Fibroblast of mammary gland (primary cell): ENCODE results near the gene IL2RG.

ENCODE experiments used
- DNase-seq: peaks from one replicate; pipeline ENCODE4 v3.0.0-alpha.2; 2010; ENCODE audit warnings: low read depth
- H3K4me3 ChIP-seq: 2 replicates; pipeline ENCODE4 v1.5.1; 2011; ENCODE audit warnings: low read depth, mild to moderate bottlenecking, low read length, moderate library complexity; ENCODE audit not compliant: control insufficient read depth
- TF ChIP-seq, protein P1 (sequence below): conservative IDR thresholded peaks from 2 replicates; pipeline ENCODE4 v1.5.1; 2011; ENCODE audit warnings: low read depth, low read length, inconsistent platforms; ENCODE audit not compliant: control insufficient read depth, insufficient read depth

The IL2RG gene

DNA sequence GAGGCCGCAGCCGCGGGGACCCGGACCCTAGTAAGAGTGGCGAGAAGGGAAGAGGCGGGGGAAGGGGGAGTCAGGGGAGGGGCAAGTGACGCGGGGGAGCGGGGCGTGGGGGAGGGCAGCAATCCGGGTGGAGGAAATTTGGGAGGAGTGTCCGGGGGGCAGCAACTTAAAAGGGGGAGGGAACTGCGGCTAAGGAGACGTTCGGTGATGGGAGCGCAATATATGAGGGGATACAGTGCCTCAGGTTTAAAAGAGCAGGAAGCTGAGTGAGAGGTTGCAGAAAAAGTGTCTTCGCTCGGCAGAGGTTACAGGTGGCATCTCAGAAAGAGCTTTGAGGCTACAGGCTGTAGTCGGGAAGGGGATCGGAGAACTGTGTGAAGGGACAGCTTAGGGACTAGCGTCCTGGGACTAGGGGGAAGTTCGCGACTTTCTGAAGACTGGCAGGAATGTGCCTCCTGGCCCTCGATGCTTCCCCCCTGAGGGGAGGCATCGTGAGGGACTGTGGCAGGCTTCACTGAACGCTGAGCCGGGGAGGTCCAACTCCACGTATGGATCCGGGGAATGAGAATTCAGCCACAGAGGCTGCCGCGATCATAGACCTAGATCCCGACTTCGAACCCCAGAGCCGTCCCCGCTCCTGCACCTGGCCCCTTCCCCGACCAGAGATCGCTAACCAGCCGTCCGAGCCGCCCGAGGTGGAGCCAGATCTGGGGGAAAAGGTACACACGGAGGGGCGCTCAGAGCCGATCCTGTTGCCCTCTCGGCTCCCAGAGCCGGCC is 15.2 kb downstream of the IL2RG start:
- DNase-seq, result peak; percentile 28
- peak overlapping the region; percentile 67 for H3K4me3 ChIP-seq
- TF ChIP-seq, protein P1, sequence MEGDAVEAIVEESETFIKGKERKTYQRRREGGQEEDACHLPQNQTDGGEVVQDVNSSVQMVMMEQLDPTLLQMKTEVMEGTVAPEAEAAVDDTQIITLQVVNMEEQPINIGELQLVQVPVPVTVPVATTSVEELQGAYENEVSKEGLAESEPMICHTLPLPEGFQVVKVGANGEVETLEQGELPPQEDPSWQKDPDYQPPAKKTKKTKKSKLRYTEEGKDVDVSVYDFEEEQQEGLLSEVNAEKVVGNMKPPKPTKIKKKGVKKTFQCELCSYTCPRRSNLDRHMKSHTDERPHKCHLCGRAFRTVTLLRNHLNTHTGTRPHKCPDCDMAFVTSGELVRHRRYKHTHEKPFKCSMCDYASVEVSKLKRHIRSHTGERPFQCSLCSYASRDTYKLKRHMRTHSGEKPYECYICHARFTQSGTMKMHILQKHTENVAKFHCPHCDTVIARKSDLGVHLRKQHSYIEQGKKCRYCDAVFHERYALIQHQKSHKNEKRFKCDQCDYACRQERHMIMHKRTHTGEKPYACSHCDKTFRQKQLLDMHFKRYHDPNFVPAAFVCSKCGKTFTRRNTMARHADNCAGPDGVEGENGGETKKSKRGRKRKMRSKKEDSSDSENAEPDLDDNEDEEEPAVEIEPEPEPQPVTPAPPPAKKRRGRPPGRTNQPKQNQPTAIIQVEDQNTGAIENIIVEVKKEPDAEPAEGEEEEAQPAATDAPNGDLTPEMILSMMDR, result no peak

DNA sequence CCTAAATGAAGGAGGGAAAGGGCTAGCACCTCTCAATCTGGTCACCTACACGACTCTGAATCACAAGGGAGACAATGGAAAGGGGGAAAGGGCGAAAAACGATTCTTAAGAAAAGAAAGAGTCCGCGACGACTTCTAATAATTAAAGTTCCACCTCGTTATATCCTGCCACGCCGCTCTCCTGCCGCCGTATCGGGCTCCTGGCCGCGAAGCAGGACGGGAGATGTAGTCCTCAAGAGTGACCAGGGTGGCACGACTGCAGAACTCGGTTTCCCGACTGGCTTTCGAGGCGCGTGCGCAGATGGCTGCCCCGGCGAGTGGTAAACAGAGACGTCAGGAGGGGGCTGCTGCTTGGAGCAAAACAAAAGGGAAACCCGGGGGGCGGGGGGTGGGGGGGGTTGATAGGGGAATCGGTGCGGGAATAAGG is 15.8 kb downstream of the IL2RG start, which contains the start of gene FOXO4:
Gene FOXO4 (plus strand): TSS at position 297 of the 426 bp plus-strand sequence. CDS start 678 bp downstream, outside the sequence.
- TF ChIP-seq, protein P1, result no peak
- DNase-seq, result peak; percentile 78
- peak within 1 kb of the TSS; percentile 67 for H3K4me3 ChIP-seq

DNA sequence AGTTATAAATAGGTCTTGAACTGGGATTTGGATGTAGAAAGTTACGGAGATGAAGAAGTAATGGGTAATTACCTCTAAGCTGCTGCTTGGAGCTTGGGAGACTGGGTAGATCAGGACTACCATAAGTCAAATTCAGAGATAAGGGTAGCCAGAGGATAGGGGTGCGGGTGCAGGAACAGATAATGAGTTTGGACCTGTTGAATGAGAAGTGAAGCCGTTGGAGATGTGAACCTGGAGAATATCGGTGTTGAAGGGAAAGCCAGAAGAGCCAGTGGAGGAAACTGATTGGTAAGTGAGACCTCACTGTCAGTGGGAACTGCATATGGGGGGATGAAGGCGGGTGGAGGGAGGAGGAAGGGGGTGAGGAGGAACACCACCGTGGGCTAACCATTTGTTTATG is 16.3 kb downstream of the IL2RG start:
- TF ChIP-seq, protein P1, result no peak
- no peak for DNase-seq
- peak overlapping the region; percentile 67 for H3K4me3 ChIP-seq

DNA sequence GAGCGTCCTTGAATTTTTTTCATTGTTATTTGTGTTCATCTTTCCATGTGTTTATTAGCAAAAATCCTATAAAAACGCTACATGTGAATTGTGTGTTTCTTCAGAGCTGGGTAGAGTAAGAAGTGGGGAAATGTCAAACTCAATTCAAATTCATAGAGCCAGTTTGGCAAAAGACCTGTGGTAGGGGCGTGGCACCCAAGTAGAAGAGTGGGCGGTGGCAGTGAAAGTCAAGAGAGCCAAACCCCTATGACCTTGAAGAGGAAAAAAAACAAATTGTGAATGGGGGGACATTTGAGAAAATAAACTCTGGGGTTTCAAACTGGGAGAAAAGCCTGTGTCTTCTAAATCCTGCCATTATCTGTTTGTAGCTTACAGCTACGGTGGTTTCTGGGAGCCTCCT is 20.1 kb downstream of the IL2RG start:
- no peak overlapping the region for H3K4me3 ChIP-seq
- TF ChIP-seq, protein P1, result no peak
- DNase-seq, result no peak

DNA sequence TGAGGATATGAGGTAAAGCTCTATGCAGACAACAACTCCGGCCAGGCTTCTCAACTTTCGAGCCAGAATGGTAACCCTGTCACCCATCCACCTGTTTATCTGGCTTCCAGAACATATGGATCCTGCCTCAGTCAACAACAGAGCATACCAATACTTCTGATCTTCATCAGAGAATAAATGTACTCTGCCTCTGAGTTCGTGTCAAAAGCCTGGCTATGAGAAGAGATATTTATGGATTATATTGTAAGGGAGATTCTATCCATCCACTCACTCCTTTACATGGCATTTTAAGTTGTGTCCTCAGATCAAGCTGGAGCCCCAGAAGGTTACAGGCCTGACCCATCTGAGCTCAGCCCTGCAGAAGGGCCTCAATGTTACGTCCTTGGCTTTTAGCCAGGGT is 25.5 kb downstream of the IL2RG start:
- no peak for DNase-seq
- H3K4me3 ChIP-seq, result no peak overlapping the region

DNA sequence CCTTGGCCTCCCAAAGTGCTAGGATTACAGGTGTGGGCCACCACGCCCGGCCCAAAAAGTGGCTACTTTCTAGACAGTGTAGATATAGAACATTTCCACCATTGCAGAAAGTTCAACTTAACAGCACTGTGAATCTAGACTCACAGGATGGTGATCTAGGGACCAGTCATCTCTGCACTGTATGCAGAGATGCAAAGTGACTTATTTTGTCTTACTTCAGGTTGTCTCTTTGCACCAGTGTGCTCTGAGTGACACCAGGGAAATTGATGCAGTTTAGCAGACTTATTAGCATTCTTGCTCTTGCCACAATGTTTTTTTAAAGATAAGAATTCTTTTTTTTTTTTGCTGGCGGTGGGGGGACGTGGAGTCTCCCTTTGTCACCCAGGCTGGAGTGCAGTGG is 28.6 kb downstream of the IL2RG start:
- DNase-seq, result no peak
- H3K4me3 ChIP-seq, result no peak overlapping the region
- TF ChIP-seq, protein P1, result no peak

More for the DNA sequence above, 25.5 kb downstream of the IL2RG start:
- TF ChIP-seq, protein P1, result no peak
